ENCODE data around the gene PNKP. TPM values are rescaled to one million over a fixed set of nuclear protein-coding genes. Genes with fewer than 3 reads are reported as not detected.

The PNKP gene
- total and polyA plus RNA-seq, 10 of the 15 experiments (the other 5 are each of a cell fraction or from before 2014, with no cell fraction given), result 2.9 to 82.3 (median 33.2) TPM

DNA sequence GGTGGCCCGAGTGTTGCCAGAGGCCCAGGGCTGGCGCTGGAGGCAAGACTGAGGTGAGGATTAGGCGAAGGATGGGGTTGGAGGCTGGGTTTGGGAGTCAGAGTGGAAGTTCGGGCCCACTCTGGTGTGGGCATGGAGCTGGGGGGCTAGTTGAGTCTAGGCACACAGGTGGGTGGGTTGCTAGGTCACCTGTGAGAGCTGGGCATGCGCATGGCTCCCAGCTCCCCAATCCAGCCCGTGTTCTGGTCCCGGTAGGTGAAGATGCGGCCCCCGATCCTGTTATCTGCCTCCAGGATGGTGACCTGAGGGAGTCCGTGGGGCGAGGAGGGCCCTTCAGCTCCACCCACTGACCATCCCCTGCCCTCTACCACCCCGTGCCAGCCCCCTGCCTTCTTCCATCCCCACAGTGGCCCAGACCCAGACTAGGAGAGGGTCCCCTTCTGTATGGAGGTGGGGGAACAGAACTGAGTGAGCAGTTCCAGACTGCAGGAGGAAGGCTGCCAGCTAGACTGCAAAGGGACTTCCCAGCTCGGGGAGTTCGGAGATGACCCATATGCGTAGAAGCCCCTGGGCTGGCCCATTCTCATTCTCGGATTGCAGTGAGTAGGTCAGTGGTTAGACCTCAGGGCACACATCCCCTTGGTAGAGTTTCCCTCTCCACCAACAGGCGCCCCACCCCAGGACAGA is 27.6 kb upstream of the PNKP start (continued):
- TF ChIP-seq, protein P1, sequence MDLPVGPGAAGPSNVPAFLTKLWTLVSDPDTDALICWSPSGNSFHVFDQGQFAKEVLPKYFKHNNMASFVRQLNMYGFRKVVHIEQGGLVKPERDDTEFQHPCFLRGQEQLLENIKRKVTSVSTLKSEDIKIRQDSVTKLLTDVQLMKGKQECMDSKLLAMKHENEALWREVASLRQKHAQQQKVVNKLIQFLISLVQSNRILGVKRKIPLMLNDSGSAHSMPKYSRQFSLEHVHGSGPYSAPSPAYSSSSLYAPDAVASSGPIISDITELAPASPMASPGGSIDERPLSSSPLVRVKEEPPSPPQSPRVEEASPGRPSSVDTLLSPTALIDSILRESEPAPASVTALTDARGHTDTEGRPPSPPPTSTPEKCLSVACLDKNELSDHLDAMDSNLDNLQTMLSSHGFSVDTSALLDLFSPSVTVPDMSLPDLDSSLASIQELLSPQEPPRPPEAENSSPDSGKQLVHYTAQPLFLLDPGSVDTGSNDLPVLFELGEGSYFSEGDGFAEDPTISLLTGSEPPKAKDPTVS (IDR thresholded peaks at IDR 0.05; ENCODE audit: low read depth, low read length), result no peak
- TF ChIP-seq NFYB (IDR thresholded peaks at IDR 0.05; ENCODE audit: insufficient read depth, low read depth, low read length), result no peak
- 0 out of 2 replicates have a peak, but pooled peaks have one; percentile 13 for TF ChIP-seq SMAD5 (IDR thresholded peaks at IDR 0.05; ENCODE audit: low read depth)
- peak; percentile 67; the same call in 1 of the 2 replicates for TF ChIP-seq CBFB (IDR thresholded peaks at IDR 0.05; ENCODE audit: low read depth)
- TF ChIP-seq CREM (IDR thresholded peaks at IDR 0.05; ENCODE audit: low read depth), result peak; percentile 40; the same call in 1 of the 2 replicates
- TF ChIP-seq SUZ12 (IDR thresholded peaks at IDR 0.05; ENCODE audit: unreplicated experiment), result no peak
- no peak for TF ChIP-seq ZNF24 (IDR thresholded peaks at IDR 0.05)
- TF ChIP-seq, protein P2, sequence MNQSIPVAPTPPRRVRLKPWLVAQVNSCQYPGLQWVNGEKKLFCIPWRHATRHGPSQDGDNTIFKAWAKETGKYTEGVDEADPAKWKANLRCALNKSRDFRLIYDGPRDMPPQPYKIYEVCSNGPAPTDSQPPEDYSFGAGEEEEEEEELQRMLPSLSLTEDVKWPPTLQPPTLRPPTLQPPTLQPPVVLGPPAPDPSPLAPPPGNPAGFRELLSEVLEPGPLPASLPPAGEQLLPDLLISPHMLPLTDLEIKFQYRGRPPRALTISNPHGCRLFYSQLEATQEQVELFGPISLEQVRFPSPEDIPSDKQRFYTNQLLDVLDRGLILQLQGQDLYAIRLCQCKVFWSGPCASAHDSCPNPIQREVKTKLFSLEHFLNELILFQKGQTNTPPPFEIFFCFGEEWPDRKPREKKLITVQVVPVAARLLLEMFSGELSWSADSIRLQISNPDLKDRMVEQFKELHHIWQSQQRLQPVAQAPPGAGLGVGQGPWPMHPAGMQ (IDR thresholded peaks at IDR 0.05; ENCODE audit: borderline replicate concordance), result no peak
- peak; percentile 14; the same call in 1 of the 2 replicates for TF ChIP-seq JUND (IDR thresholded peaks at IDR 0.05; ENCODE audit: low read depth, low read length)
- TF ChIP-seq RCOR1 (conservative IDR thresholded peaks at IDR 0.05; ENCODE audit: low read depth, low read length), result 0 out of 2 replicates have a peak, but pooled peaks have one; percentile 24
- no peak for TF ChIP-seq MEF2B (IDR thresholded peaks at IDR 0.05; ENCODE audit: partially characterized antibody, poor library complexity, severe bottlenecking)
- TF ChIP-seq ASH2L (IDR thresholded peaks at IDR 0.05; ENCODE audit: borderline replicate concordance, low read depth), result no peak
- no peak for TF ChIP-seq HDAC6 (IDR thresholded peaks at IDR 0.05; ENCODE audit: unreplicated experiment)
- TF ChIP-seq HCFC1 (IDR thresholded peaks at IDR 0.05; ENCODE audit: low read length), result no peak
- peak; percentile 73 to 81; a peak in 3 of 4 replicates for TF ChIP-seq IKZF2 (IDR thresholded peaks at IDR 0.05)
- 0 out of 2 replicates have a peak, but pooled peaks have one; percentile 20 for TF ChIP-seq GATAD2B (conservative IDR thresholded peaks at IDR 0.05; ENCODE audit: low read depth)
- peak; percentile 38; the same call in 1 of the 2 replicates for TF ChIP-seq POLR2A (IDR thresholded peaks at IDR 0.05; ENCODE audit: low read depth, low read length)
- no peak for TF ChIP-seq WRNIP1 (IDR thresholded peaks at IDR 0.05; ENCODE audit: borderline replicate concordance, low read depth, low read length)
- TF ChIP-seq, protein P3, sequence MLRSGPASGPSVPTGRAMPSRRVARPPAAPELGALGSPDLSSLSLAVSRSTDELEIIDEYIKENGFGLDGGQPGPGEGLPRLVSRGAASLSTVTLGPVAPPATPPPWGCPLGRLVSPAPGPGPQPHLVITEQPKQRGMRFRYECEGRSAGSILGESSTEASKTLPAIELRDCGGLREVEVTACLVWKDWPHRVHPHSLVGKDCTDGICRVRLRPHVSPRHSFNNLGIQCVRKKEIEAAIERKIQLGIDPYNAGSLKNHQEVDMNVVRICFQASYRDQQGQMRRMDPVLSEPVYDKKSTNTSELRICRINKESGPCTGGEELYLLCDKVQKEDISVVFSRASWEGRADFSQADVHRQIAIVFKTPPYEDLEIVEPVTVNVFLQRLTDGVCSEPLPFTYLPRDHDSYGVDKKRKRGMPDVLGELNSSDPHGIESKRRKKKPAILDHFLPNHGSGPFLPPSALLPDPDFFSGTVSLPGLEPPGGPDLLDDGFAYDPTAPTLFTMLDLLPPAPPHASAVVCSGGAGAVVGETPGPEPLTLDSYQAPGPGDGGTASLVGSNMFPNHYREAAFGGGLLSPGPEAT (IDR thresholded peaks at IDR 0.05; ENCODE audit: low read depth), result peak; percentile 78
- TF ChIP-seq, protein P4, sequence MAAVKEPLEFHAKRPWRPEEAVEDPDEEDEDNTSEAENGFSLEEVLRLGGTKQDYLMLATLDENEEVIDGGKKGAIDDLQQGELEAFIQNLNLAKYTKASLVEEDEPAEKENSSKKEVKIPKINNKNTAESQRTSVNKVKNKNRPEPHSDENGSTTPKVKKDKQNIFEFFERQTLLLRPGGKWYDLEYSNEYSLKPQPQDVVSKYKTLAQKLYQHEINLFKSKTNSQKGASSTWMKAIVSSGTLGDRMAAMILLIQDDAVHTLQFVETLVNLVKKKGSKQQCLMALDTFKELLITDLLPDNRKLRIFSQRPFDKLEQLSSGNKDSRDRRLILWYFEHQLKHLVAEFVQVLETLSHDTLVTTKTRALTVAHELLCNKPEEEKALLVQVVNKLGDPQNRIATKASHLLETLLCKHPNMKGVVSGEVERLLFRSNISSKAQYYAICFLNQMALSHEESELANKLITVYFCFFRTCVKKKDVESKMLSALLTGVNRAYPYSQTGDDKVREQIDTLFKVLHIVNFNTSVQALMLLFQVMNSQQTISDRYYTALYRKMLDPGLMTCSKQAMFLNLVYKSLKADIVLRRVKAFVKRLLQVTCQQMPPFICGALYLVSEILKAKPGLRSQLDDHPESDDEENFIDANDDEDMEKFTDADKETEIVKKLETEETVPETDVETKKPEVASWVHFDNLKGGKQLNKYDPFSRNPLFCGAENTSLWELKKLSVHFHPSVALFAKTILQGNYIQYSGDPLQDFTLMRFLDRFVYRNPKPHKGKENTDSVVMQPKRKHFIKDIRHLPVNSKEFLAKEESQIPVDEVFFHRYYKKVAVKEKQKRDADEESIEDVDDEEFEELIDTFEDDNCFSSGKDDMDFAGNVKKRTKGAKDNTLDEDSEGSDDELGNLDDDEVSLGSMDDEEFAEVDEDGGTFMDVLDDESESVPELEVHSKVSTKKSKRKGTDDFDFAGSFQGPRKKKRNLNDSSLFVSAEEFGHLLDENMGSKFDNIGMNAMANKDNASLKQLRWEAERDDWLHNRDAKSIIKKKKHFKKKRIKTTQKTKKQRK (IDR thresholded peaks at IDR 0.05; ENCODE audit: low read depth, low read length), result no peak
